ENCODE data around the gene PBX1. TPM values are rescaled to one million over a fixed set of nuclear protein-coding genes. Genes with fewer than 3 reads are reported as not detected.

Gene PBX1
- total and polyA plus RNA-seq, 3 experiments from 2014 or later = 0.05 to 0.16 (median 0.13) TPM

DNA sequence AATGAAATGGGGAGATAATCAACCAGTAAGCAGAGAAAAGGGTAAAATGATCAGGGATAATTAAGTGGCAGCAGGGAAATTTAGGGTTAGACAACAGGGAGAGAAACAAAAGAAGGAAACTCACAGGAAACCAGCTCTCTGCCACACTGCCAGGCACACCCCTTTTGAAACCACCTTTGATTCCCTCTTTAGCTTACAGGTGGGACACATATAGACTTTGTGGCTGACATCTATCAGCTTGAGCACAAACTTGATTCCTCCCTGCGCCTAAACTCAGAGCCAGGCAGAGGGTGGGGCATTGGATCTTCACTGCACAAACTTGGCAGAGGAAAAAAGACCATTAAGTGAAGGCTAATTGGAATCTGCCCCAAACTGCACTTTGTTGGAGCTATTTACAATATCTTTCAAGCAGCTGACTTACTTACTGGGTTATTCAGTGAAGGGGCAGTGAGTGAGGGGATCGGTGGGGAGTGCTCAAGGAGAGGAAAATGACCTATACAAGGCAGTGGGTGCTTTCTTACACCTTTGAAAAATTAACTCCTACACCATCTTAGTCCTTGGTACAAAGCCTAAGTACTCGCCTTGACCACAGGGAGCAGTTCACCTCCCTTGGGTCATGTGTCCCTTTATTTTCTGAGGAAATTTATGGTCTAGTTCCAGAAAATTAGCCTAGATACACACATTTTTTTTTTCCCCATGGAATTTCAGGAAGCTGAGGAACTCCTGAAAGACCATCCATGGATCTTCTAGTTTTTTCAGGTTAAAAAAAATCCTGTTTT is 60.2 kb downstream of the PBX1 start:
- Mint-ChIP-seq H3K27ac (no peak overlapping the region), H3K27me3 (no peaks in the 10 kb centered on the region)
- no peak overlapping the region for H3K4me3 ChIP-seq (ENCODE audit: low read length)

DNA sequence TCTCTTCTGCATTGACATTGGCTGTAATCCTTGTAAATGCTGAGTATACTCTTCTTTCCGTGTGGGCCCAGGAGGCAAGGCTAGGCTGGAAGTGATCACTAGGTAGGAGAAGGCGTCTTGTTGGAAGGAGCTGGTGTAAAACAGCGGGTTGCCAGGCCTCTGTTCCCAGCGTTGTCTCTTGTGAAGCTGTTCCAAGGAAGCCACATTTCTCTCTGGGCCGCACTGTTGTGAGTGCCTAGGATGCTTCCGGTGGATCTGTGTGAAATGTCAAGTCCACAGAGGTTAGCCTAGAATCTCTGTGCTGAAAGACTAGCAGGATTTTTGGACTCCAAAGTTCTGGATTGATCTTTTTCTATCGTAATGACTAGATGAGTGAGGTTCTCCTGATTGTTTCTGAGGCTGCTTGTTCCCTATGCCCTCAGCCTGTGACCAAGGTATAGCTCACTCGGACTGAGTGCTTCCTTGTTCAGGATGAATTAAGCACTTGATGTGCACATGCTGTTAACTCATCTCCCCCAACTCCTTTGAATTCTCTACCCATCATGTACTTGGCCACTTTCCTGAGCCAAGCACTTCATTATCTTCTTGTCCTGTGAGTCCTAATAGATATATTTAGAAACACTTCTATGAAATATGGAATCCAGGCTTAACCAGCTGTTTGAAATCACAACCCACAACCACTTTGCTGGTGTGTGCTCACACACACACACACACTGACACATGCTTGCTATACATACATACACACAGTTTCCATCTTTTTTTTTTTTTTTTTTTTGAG is 63.3 kb downstream of the PBX1 start:
- no peaks in the 10 kb centered on the region for H3K27me3 ChIP-seq (ENCODE audit: insufficient read depth, low read length, poor library complexity, severe bottlenecking)
- no peaks in the 10 kb centered on the region for H3K9me3 ChIP-seq (ENCODE audit: low read length)
- ChIA-PET CTCF (no interaction called here), POLR2A (no interaction called here)
- DNase-seq = no peak
- Mint-ChIP-seq H3K4me1 (no peaks in the 10 kb centered on the region), H3K27me3 (no peaks in the 10 kb centered on the region), H3K27ac (no peak overlapping the region), H3K9me3 (peaks cover 0 to 4% (median 0%) of the 10 kb centered on the region in 5 donors), H3K36me3 (no peaks in the 10 kb centered on the region), H3K4me3 (no peak overlapping the region)
- no peaks in the 10 kb centered on the region for H3K4me1 ChIP-seq (ENCODE audit: insufficient read depth, low read length)
- no peaks in the 10 kb centered on the region for H3K36me3 ChIP-seq (ENCODE audit: insufficient read depth, low read length)
- H3K4me3 ChIP-seq (ENCODE audit: low read length) = no peak overlapping the region
- H3K27ac ChIP-seq (ENCODE audit: low read depth, low read length) = no peak overlapping the region

More for the DNA sequence above, 60.2 kb downstream of the PBX1 start:
- H3K36me3 ChIP-seq (ENCODE audit: insufficient read depth, low read length) = no peaks in the 10 kb centered on the region
- no peaks in the 10 kb centered on the region for H3K9me3 ChIP-seq (ENCODE audit: low read length)
- no peaks in the 10 kb centered on the region for H3K4me1 ChIP-seq (ENCODE audit: insufficient read depth, low read length)
- H3K27ac ChIP-seq (ENCODE audit: low read depth, low read length) = no peak overlapping the region
- CTCF ChIA-PET = no interaction called here
- DNase-seq = no peak
- POLR2A ChIA-PET = no interaction called here
- Mint-ChIP-seq H3K4me1 (no peaks in the 10 kb centered on the region), H3K9me3 (peaks cover 0 to 5% (median 0%) of the 10 kb centered on the region in 5 donors), H3K4me3 (no peak overlapping the region), H3K36me3 (no peaks in the 10 kb centered on the region)
- H3K27me3 ChIP-seq (ENCODE audit: insufficient read depth, low read length, poor library complexity, severe bottlenecking) = no peaks in the 10 kb centered on the region

GRCh38 chr1:164623805-164624204 is 64.8 kb downstream of the PBX1 start:
- no peaks in the 10 kb centered on the region for H3K4me1 ChIP-seq (ENCODE audit: insufficient read depth, low read length)
- H3K9me3 ChIP-seq (ENCODE audit: low read length) = no peaks in the 10 kb centered on the region
- no peak overlapping the region for H3K4me3 Mint-ChIP-seq
- no peak overlapping the region for H3K4me3 ChIP-seq (ENCODE audit: low read length)
- no peaks in the 10 kb centered on the region for H3K27me3 ChIP-seq (ENCODE audit: insufficient read depth, low read length, poor library complexity, severe bottlenecking)
- H3K27ac Mint-ChIP-seq = no peak overlapping the region
- no peak for DNase-seq
- H3K27me3 Mint-ChIP-seq = no peaks in the 10 kb centered on the region
- no peaks in the 10 kb centered on the region for H3K36me3 Mint-ChIP-seq
- H3K27ac ChIP-seq (ENCODE audit: low read depth, low read length) = no peak overlapping the region
- CTCF ChIA-PET = no interaction called here
- peaks cover 0 to 4% (median 0%) of the 10 kb centered on the region in 5 donors for H3K9me3 Mint-ChIP-seq
- H3K36me3 ChIP-seq (ENCODE audit: insufficient read depth, low read length) = no peaks in the 10 kb centered on the region
- POLR2A ChIA-PET = no interaction called here
- no peaks in the 10 kb centered on the region for H3K4me1 Mint-ChIP-seq

GRCh38 chr1:164624400-164624799 is 65.4 kb downstream of the PBX1 start:
- Mint-ChIP-seq H3K4me1 (no peaks in the 10 kb centered on the region), H3K36me3 (no peaks in the 10 kb centered on the region), H3K4me3 (no peak overlapping the region), H3K9me3 (peaks cover 0 to 5% (median 0%) of the 10 kb centered on the region in 5 donors), H3K27me3 (no peaks in the 10 kb centered on the region), H3K27ac (no peak overlapping the region)
- no peaks in the 10 kb centered on the region for H3K9me3 ChIP-seq (ENCODE audit: low read length)
- no peak overlapping the region for H3K4me3 ChIP-seq (ENCODE audit: low read length)
- H3K27ac ChIP-seq (ENCODE audit: low read depth, low read length) = no peak overlapping the region
- CTCF ChIA-PET = no interaction called here
- POLR2A ChIA-PET = no interaction called here
- no peaks in the 10 kb centered on the region for H3K27me3 ChIP-seq (ENCODE audit: insufficient read depth, low read length, poor library complexity, severe bottlenecking)
- no peaks in the 10 kb centered on the region for H3K4me1 ChIP-seq (ENCODE audit: insufficient read depth, low read length)
- H3K36me3 ChIP-seq (ENCODE audit: insufficient read depth, low read length) = no peaks in the 10 kb centered on the region
- DNase-seq = no peak

DNA sequence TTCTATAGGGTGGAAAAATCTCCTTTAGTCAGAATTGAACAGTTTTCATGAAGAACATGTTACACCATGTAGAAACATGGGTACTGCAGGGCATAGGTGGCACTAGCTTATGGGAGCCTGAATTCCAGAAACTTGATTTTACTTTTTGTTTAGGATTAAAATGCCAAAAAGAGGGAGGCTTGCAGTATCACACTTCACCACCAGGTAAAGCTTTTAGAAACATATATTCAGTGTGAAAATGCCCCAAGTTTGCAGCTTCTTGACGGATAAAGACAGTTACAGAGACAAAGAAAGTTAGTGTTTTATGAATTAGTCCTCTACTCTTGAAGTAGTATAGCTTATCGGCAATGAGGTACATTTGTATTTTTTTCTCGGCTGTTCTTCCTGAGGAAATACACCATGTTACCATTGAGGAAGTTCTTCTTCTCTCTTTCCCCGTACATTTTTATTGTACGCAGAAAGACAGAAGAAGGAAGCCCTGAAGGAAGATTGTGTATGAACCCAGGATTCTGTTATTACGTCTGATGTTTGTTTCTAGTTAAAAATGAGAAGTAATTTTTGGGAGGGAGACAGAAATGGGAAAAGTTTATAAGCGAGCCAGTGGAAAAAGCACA is 66.1 kb downstream of the PBX1 start:
- Mint-ChIP-seq H3K27me3 (no peaks in the 10 kb centered on the region), H3K27ac (no peak overlapping the region), H3K4me1 (no peaks in the 10 kb centered on the region), H3K9me3 (peaks cover 0 to 5% (median 0%) of the 10 kb centered on the region in 5 donors), H3K4me3 (no peak overlapping the region), H3K36me3 (no peaks in the 10 kb centered on the region)
- Histone ChIP-seq H3K27me3 (ENCODE audit: insufficient read depth, low read length, poor library complexity, severe bottlenecking) (no peaks in the 10 kb centered on the region), H3K27ac (ENCODE audit: low read depth, low read length) (no peak overlapping the region), H3K36me3 (ENCODE audit: insufficient read depth, low read length) (no peaks in the 10 kb centered on the region), H3K4me1 (ENCODE audit: insufficient read depth, low read length) (no peaks in the 10 kb centered on the region), H3K9me3 (ENCODE audit: low read length) (no peaks in the 10 kb centered on the region), H3K4me3 (ENCODE audit: low read length) (no peak overlapping the region)
- DNase-seq = no peak
- ChIA-PET POLR2A (no interaction called here), CTCF (no interaction called here)

DNA sequence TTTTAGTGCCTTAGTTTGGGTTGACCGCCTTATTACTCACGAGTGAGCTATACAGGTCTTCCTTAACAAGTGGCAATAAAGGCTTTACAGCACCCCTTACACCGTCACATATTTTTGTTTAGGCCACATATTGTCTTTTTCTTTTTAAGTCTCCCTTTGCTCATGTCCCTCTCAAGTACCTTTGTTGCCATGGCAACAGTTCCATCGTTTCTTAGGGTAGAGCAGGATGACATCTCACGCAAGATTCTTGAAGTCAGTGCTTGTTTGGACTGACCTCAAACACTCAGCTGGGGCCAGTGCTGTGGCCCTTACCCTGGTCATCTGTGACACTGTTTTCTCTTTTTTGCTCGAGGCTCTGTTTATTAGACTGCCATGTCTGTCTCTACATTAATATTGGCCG is 69.8 kb downstream of the PBX1 start:
- DNase-seq = no peak
- H3K4me1 Mint-ChIP-seq = no peaks in the 10 kb centered on the region
- no peak overlapping the region for H3K27ac Mint-ChIP-seq
- CTCF ChIA-PET = no interaction called here
- no peaks in the 10 kb centered on the region for H3K27me3 ChIP-seq (ENCODE audit: insufficient read depth, low read length, poor library complexity, severe bottlenecking)
- no peaks in the 10 kb centered on the region for H3K36me3 ChIP-seq (ENCODE audit: insufficient read depth, low read length)
- H3K27ac ChIP-seq (ENCODE audit: low read depth, low read length) = no peak overlapping the region
- no peak overlapping the region for H3K4me3 Mint-ChIP-seq
- H3K9me3 ChIP-seq (ENCODE audit: low read length) = no peaks in the 10 kb centered on the region
- POLR2A ChIA-PET = no interaction called here
- H3K4me3 ChIP-seq (ENCODE audit: low read length) = no peak overlapping the region
- no peaks in the 10 kb centered on the region for H3K27me3 Mint-ChIP-seq
- no peaks in the 10 kb centered on the region for H3K36me3 Mint-ChIP-seq
- H3K9me3 Mint-ChIP-seq = peaks cover 0 to 6% (median 0%) of the 10 kb centered on the region in 5 donors
- no peaks in the 10 kb centered on the region for H3K4me1 ChIP-seq (ENCODE audit: insufficient read depth, low read length)

DNA sequence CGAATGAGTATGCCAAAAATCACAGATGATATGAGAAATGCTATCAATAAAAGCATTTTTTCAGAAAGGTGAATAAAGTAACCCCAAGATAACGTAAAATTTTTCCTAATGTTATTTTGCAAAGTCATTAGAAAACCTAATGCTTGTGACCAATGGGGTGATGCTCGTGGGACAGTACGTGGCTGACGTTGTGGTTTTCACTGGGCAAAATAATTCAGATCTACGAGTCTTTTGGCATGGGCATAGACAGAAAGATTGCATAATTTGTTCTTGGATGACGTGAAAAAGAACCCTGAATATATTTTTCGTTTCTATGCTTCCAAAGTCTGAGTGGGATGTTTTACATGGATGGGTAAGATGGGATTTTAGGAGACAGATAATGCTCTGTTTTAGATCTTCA is 71.0 kb downstream of the PBX1 start:
- Histone ChIP-seq H3K27ac (ENCODE audit: low read depth, low read length) (no peak overlapping the region), H3K4me1 (ENCODE audit: insufficient read depth, low read length) (no peaks in the 10 kb centered on the region), H3K9me3 (ENCODE audit: low read length) (no peaks in the 10 kb centered on the region), H3K36me3 (ENCODE audit: insufficient read depth, low read length) (no peaks in the 10 kb centered on the region), H3K27me3 (ENCODE audit: insufficient read depth, low read length, poor library complexity, severe bottlenecking) (no peaks in the 10 kb centered on the region), H3K4me3 (ENCODE audit: low read length) (no peak overlapping the region)
- Mint-ChIP-seq H3K27ac (no peak overlapping the region), H3K4me1 (no peaks in the 10 kb centered on the region), H3K9me3 (peaks cover 0 to 6% (median 0%) of the 10 kb centered on the region in 5 donors), H3K27me3 (no peaks in the 10 kb centered on the region), H3K4me3 (no peak overlapping the region), H3K36me3 (no peaks in the 10 kb centered on the region)
- DNase-seq = no peak
- ChIA-PET POLR2A (no interaction called here), CTCF (no interaction called here)

DNA sequence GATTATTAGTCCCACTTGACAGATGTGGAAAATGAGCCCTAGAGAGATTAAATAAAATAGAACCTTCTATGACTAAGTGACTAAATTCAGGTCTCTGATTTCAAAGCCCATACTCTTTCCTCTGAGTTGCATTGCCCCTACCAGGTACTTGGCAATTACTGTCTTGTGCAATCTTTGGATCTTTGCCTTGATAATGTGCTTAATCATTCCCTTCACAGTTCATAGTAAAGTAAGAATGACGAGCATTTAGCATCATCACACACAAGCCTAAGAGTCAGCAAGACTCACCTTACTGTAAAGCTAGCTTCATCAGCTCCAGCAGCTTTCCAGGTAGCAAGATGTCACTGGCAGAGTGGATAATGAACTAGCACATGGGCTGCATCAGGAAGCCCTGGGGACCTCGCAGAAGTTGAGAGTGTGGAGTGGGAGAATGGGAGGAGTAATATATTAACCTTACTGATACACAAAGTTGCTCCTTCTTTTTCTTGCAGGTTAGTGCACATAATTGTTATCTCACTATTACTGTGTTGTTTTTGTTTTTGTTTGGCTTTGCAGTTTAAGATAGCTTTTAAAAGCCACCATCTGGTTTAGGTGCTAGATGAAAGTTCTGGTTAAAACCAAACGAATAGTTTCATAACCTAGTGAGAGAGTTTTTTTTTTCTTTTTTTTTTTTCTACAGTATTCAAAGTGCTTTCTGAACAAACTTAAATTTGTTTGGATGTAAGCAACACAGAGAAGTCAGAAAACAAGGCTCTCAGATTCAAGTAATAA is 71.8 kb downstream of the PBX1 start:
- DNase-seq = no peak
- Mint-ChIP-seq H3K27ac (no peak overlapping the region), H3K36me3 (no peaks in the 10 kb centered on the region), H3K4me3 (no peak overlapping the region), H3K9me3 (peaks cover 0 to 6% (median 0%) of the 10 kb centered on the region in 5 donors), H3K27me3 (no peaks in the 10 kb centered on the region), H3K4me1 (no peaks in the 10 kb centered on the region)
- Histone ChIP-seq H3K27ac (ENCODE audit: low read depth, low read length) (no peak overlapping the region), H3K4me1 (ENCODE audit: insufficient read depth, low read length) (no peaks in the 10 kb centered on the region), H3K36me3 (ENCODE audit: insufficient read depth, low read length) (no peaks in the 10 kb centered on the region), H3K27me3 (ENCODE audit: insufficient read depth, low read length, poor library complexity, severe bottlenecking) (no peaks in the 10 kb centered on the region), H3K9me3 (ENCODE audit: low read length) (no peaks in the 10 kb centered on the region), H3K4me3 (ENCODE audit: low read length) (no peak overlapping the region)
- POLR2A ChIA-PET = no interaction called here
- CTCF ChIA-PET = no interaction called here

Data from CD8-positive, alpha-beta memory T cell (primary cell).